ENCODE results near the gene IFT80. TPM values are rescaled to one million over a fixed set of nuclear protein-coding genes. Genes with fewer than 3 reads are reported as not detected.

Gene IFT80
- total RNA-seq, 3 donors from 2014 or later = 13.2 to 18.3 (median 16.2) TPM

DNA sequence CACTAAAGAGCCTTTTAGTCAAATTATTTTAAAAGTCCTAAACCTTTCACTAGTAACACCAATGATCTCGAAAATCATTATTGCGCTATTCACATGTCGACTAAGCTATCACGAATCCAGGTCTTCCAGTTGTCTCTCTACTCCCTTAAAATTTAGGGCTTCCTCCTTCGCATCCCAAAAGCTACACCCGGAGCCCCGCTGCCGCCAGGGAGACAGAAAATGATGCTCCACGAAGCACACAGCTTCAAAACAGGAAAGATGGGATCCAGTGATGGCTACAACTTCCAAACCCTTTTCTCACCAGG, 253 bp downstream of the IFT80 start:
- no peaks in the 10 kb centered on the region for H3K36me3 ChIP-seq (ENCODE audit: low read depth)
- peak overlapping the region; percentile 48 for H3K4me3 ChIP-seq
- TF ChIP-seq, protein P1, sequence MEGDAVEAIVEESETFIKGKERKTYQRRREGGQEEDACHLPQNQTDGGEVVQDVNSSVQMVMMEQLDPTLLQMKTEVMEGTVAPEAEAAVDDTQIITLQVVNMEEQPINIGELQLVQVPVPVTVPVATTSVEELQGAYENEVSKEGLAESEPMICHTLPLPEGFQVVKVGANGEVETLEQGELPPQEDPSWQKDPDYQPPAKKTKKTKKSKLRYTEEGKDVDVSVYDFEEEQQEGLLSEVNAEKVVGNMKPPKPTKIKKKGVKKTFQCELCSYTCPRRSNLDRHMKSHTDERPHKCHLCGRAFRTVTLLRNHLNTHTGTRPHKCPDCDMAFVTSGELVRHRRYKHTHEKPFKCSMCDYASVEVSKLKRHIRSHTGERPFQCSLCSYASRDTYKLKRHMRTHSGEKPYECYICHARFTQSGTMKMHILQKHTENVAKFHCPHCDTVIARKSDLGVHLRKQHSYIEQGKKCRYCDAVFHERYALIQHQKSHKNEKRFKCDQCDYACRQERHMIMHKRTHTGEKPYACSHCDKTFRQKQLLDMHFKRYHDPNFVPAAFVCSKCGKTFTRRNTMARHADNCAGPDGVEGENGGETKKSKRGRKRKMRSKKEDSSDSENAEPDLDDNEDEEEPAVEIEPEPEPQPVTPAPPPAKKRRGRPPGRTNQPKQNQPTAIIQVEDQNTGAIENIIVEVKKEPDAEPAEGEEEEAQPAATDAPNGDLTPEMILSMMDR (IDR thresholded peaks at IDR 0.05) = no peak
- DNase-seq = no peak
- peaks cover 3% of the 10 kb centered on the region for H3K4me1 ChIP-seq (ENCODE audit: low read depth)
- intact Hi-C loops (cut with DNase I, micrococcal nuclease) = no loop called here
- no peak for ATAC-seq
- no peaks in the 10 kb centered on the region for H3K9me3 ChIP-seq

DNA sequence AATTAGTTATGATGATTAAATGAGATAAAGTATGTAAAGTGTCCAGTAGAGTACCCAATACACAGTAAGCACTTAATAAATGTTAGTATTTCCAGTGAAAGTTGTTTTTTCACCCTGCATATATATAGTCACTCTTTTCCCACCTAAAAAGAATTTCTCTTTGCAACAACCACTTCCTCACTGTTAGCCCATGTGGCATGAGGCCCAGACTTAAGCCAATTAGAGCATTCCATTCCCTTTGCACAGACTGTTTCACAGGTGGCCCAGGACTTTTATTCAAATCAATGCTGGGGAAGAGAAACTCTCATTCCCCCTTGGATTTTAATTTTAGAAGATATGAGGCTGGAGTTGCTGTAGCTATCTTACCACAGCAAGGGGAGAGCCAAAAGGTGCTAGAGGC, 3.7 kb downstream of the IFT80 start:
- DNase-seq (no peak), ATAC-seq (no peak)
- intact Hi-C loops (cut with DNase I, micrococcal nuclease) = no loop called here
- no peak overlapping the region for H3K4me3 ChIP-seq
- no peaks in the 10 kb centered on the region for H3K9me3 ChIP-seq
- peaks cover 3% of the 10 kb centered on the region for H3K4me1 ChIP-seq (ENCODE audit: low read depth)
- TF ChIP-seq, protein P1 (IDR thresholded peaks at IDR 0.05) = no peak
- H3K36me3 ChIP-seq (ENCODE audit: low read depth) = no peaks in the 10 kb centered on the region

DNA sequence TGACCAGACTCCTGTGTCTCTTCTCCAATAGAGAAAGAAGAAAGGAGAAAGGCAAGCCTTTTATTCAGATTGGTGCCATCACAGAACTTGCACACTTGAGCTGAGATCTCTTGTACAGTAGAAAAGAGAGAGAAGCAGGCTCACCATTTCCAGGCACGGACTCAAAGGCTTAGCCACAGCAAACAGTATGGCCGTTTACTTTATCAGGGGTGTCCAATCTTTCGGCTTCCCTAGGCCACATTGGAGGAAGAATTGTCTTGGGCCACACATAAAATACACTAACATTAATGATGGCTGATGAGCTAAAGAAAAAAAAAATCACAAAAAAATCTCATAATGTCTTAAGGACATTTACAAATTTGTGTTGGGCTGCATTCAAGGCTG, 5.0 kb downstream of the IFT80 start:
- no peaks in the 10 kb centered on the region for H3K36me3 ChIP-seq (ENCODE audit: low read depth)
- H3K4me3 ChIP-seq = no peak overlapping the region
- DNase-seq (no peak), ATAC-seq (no peak)
- TF ChIP-seq, protein P1 (IDR thresholded peaks at IDR 0.05) = no peak
- H3K9me3 ChIP-seq = no peaks in the 10 kb centered on the region
- peaks cover 3% of the 10 kb centered on the region for H3K4me1 ChIP-seq (ENCODE audit: low read depth)
- intact Hi-C loops (cut with DNase I, micrococcal nuclease) = no loop called here

DNA sequence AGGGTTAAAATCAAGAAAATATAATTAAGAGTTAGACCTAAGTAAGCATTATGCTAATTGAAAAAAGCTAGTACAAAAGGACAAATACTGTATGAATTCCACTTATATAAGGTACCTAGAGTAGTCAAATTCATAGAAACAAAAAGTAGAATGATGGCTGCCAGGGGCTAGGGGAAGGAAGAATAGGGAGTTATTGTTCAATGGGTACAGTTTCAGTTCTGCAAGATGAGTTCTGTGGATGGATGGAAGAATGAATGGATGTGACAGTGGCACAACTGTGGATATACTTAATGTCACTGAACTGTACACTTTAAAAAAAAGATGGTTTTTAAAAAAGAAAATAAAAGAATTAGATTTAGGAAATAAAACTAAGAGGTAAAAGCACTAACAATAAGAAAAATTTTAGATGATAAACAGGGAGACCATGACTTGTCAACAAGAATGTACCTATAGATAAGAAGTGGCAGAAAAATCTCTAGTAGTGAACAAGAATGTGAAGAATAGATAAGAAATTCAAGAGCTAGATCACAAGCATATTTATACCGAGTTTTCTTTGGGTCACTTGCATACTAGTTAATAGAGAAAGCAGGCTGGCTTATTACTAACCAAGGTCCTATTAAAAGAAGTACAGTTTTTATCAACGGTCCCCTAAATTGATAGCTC, 5.5 kb downstream of the IFT80 start:
- Histone ChIP-seq H3K4me1 (ENCODE audit: low read depth) (peaks cover 2% of the 10 kb centered on the region), H3K4me3 (no peak overlapping the region), H3K9me3 (no peaks in the 10 kb centered on the region), H3K36me3 (ENCODE audit: low read depth) (no peaks in the 10 kb centered on the region)
- intact Hi-C loops (cut with DNase I, micrococcal nuclease) = no loop called here
- ATAC-seq (no peak), DNase-seq (no peak)
- TF ChIP-seq, protein P1 (IDR thresholded peaks at IDR 0.05) = no peak

DNA sequence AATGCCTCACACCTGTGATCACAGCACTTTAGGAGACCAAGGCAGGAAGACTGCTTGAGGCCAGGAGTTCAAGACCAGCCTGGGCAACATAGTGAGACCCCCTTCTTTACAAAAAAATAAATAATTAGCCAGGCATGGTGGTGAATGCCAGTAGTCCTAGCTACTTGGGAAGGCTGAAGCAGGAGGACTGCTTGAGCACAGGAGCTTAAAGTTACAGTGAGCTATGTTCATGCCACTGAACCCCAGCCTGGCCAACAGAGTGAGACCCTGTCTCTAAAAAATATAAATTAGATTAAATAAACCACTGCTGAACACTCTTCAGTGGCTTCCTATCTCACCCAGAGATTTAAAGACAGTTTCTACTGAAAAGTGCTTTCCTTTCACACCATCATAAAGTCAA, 6.2 kb downstream of the IFT80 start:
- Histone ChIP-seq H3K4me1 (ENCODE audit: low read depth) (no peaks in the 10 kb centered on the region), H3K9me3 (no peaks in the 10 kb centered on the region), H3K4me3 (no peak overlapping the region), H3K36me3 (ENCODE audit: low read depth) (no peaks in the 10 kb centered on the region)
- ATAC-seq (no peak), DNase-seq (no peak)
- intact Hi-C loops (cut with DNase I, micrococcal nuclease) = no loop called here
- TF ChIP-seq, protein P1 (IDR thresholded peaks at IDR 0.05) = no peak

All from mucosa of descending colon (tissue), 3 donors.